ENCODE results near the gene C9orf43. TPM values are rescaled to one million over a fixed set of nuclear protein-coding genes. Genes with fewer than 3 reads are reported as not detected.

The C9orf43 gene
- total and polyA plus RNA-seq, 9 of the 15 experiments (the other 6 are each of a cell fraction or from before 2014, with no cell fraction given): 0.21 to 0.58 (median 0.33) TPM

GRCh38 chr9:113454914-113455761, 44.6 kb downstream of the C9orf43 start (continued):
- 0 out of 2 replicates have a peak, but pooled peaks have one; percentile 16 for TF ChIP-seq ZBTB40 (IDR thresholded peaks at IDR 0.05)
- TF ChIP-seq ZBTB40 (CRISPR knock-in tag; IDR thresholded peaks at IDR 0.05): no peak
- peak; percentile 54; the same call in 1 of the 2 replicates for TF ChIP-seq STAT5A (IDR thresholded peaks at IDR 0.05; ENCODE audit: borderline replicate concordance, low read length)
- TF ChIP-seq EP400 (IDR thresholded peaks at IDR 0.05): no peak; the same call in 1 of the 2 replicates
- TF ChIP-seq PML (IDR thresholded peaks at IDR 0.05; ENCODE audit: low read length): 0 out of 2 replicates have a peak, but pooled peaks have one; percentile 26
- TF ChIP-seq SREBF2 (CRISPR knock-in tag; IDR thresholded peaks at IDR 0.05): no peak
- TF ChIP-seq IRF9 (tag; IDR thresholded peaks at IDR 0.05): no peak
- TF ChIP-seq PCBP2 (IDR thresholded peaks at IDR 0.05; ENCODE audit: low read depth, low read length, poor library complexity, severe bottlenecking): no peak
- TF ChIP-seq ATF3 (IDR thresholded peaks at IDR 0.05): peak; percentile 66; the same call in 1 of the 2 replicates
- TF ChIP-seq ATF3 (CRISPR knock-in tag; conservative IDR thresholded peaks at IDR 0.05): no peak
- TF ChIP-seq SETDB1 (IDR thresholded peaks at IDR 0.05; ENCODE audit: low read length): no peak
